ENCODE results near the gene CDK11A.
"Not testable (repeated sequence)": the region's sequence is repeated elsewhere in the genome, so short reads cannot be mapped to it uniquely, and the experiment has no call there.

Gene CDK11A

GRCh38 chr1:1683104-1683905 is 40.9 kb downstream of the CDK11A start:
- no peak for DNase-seq (ENCODE audit: low spot score)

GRCh38 chr1:1680912-1681273 is 43.3 kb downstream of the CDK11A start:
- DNase-seq (ENCODE audit: low spot score) = no peak

DNA sequence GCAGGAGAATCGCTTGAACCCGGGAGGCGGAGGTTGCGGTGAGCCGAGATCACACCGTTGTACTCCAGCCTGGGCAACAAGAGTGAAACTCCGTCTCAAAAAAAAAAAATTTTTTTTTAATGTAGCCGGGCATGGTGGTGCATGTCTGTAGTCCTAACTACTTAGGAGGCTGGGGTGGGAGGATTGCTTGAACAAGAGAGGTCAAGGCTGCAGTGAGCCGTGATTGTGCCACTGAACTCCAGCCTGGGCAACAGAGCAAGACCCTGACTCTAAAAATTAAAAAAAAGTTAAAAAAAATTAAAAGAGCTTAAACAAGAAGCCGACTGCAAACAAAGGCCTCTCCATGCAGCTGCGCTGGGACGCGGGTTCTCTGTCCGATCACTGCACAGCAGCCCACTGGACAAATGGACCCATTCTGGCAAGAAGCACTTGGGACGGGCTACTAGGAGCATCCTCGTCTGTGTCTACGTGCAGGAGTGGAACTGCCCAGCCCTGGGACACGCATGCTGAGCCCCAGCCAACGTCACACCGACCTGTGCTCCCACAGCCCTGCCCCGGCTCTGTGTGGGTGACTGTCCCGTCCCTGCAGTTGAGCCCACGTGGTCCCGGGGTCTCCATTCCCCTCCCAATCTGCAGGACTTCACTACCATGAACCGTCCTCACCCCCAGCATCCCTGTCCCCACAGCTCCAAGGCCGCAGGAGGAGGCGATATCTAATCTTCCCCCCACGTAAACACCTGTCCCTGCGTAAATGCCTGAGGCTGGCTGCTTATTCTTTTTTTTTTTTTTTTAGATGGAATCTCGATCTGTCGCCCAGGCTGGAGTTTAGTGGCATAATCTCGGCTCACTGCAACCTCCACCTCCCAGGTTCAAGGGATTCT is 43.9 kb downstream of the CDK11A start:
- no peak for DNase-seq (ENCODE audit: low spot score)

DNA sequence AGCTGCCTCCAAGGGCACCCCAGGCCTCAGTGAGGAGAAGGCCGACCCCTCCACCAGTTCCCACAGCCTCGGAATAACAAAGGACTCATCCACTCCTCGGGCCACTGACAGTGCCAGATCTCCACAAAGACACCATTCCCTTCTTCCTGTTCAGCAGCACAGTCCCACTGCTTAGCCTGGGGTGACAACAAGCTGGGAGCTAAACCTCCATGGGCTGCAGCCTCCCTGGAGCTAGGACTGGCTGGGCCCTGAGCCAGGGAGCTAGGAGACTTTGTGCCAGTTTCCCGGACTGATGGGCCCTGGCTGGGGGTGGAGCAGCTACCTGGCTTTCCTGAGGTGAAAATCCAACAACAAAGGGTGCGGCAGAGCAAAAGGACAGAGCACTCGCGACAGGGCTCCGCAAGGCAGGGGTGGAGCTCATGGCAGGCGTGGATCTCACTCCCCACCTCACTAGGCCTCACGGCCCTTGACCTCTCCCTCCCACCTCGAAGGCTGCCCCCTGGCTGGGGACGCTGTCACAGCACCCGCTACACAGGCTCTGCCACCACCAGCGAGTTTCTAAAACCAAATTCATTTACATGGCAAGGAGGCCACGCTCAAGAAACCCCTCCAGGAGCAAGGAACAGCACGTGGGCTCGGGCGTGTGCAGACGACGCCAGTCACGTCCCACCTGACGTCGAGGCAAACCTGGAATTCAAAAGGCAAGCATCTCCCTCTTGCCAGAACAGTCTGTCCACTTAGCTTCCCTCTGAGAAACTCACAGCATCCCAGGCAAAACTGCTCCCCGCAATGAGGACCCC is 45.4 kb downstream of the CDK11A start:
- peak; percentile 42 for DNase-seq (ENCODE audit: low spot score)

- peak; percentile 82 for DNase-seq (ENCODE audit: low spot score)
These were observed 46.2 kb downstream of the CDK11A start for GRCh38 chr1:1677718-1678580.

GRCh38 chr1:1676087-1676486 is 48.1 kb downstream of the CDK11A start:
- DNase-seq (ENCODE audit: low spot score) = not testable (repeated sequence)

- DNase-seq (ENCODE audit: low spot score) = not testable (repeated sequence)
These were observed 48.9 kb downstream of the CDK11A start for GRCh38 chr1:1675218-1675617.

GRCh38 chr1:1674806-1675205 is 49.4 kb downstream of the CDK11A start:
- DNase-seq (ENCODE audit: low spot score) = not testable (repeated sequence)

- DNase-seq (ENCODE audit: low spot score) = no peak
These were observed 51.8 kb downstream of the CDK11A start for GRCh38 chr1:1672181-1672965.

GRCh38 chr1:1671365-1672119 is 52.6 kb downstream of the CDK11A start:
- DNase-seq (ENCODE audit: low spot score) = no peak

GRCh38 chr1:1670866-1671265 is 53.3 kb downstream of the CDK11A start:
- no peak for DNase-seq (ENCODE audit: low spot score)

- no peak for DNase-seq (ENCODE audit: low spot score)
These were observed 54.4 kb downstream of the CDK11A start for GRCh38 chr1:1669468-1670440.

DNA sequence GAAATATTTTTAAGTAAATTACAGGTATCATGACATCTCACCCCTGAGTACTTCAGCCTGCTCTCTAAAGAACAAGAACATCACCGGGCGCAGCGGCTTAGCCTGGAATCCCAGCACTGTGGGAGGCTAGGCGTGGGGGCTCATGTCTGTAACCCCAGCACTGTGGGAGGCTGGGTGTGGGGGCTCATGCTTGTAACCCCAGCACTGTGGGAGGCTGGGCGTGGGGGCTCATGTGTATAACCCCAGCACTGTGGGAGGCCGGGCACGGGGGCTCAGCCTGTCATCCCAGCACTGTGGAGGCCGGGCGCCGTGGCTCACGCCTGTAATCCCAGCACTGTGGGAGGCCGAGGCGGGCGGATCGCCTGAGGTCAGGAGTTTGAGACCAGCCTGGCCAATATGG is 57.6 kb downstream of the CDK11A start:
- no peak for DNase-seq (ENCODE audit: low spot score)

- DNase-seq (ENCODE audit: low spot score) = no peak
These were observed 58.3 kb downstream of the CDK11A start for GRCh38 chr1:1665815-1666251.

DNA sequence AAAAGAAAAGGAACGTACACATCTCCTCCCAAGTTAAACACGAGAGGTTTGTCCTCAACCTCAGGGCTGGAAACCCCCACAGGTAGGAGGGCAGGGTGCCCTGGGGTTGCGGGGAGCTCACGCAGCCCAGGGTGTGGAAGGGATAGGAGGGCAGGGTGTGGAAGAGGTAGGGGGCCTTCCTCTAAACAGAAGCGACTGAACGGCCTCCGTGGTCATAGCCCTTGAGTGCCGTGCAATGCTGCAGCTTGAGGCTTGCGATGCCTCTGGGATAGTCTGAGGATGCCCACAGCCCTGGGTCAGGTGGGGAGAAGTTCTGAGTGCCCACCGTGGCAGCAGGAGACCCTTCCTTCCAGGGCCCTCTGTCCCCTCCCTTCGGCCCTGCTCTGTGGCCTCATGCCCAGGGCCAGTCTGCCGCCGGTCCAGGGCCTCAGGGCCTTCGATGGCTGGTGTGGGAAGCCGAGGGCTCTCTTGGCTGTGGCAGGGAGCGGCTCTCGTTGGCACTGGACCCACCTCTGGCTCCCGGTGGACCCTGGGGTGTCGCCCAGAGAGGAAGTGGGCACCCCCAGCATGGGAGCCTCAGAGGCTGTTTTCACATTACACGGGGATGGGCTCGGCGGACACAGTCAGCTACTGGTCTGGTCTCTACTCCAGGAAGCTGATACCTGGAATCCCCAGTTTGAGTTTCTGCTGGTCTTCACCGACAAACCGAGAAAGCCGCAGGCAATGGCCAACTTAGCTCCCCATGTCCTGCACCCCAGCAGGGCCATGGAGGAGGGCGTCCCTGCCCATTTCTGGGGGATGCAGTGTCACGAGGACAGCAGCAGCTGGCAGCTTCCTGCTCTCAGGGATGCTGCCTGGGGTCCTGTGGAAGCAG is 59.0 kb downstream of the CDK11A start:
- DNase-seq (ENCODE audit: low spot score) = no peak

- DNase-seq (ENCODE audit: low spot score) = not testable (repeated sequence)
These were observed 59.8 kb downstream of the CDK11A start for GRCh38 chr1:1664318-1664717.

DNA sequence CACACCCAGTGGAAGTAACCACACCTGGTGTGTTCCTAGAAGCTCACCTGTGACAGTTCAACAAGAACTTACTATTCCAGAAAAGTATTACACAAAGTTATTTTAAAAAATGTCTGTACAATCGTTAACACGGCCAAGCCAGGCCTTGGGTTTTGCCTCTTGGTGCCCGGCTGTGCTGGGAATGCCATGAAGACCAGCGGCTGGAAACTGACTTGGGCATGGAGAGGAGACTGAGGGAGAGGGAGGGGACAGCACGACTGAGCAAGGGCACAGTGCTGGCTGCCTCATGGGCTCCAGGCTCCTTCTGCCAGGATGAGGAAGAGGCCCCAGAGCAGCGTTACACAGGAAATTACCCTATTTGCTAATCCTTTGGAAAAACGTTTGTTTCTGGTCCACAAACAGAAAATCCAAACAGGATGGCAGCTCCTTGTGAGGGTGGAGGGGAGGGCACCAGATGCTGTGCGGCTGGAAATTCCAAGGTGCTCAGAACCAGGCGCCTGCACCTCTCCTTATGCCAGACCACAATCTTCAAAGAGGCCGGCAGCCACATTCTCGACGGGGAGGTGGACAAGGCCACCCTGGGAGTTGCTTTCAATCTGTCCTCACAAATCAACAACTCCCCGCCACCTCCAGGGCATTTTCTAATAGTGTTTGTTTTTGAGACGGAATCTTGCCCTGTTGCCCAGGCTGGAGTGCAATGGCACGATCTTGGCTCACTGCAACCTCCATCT is 61.2 kb downstream of the CDK11A start:
- not testable (repeated sequence) for DNase-seq (ENCODE audit: low spot score)

All from germinal center (tissue), 1 donor.